SJCRH30 (cell line): ENCODE data around the gene C2orf92. TPM values are rescaled to one million over a fixed set of nuclear protein-coding genes. Genes with fewer than 3 reads are reported as not detected.
"Not testable (repeated sequence)": the region's sequence is repeated elsewhere in the genome, so short reads cannot be mapped to it uniquely, and the experiment has no call there.

Source experiments
- DNase-seq, 2 experiments: peaks; one replicate each; pipeline ENCODE4 v3.0.0-alpha.2; 2015 to 2020
- H3K27ac ChIP-seq: fragments of 250-450 bp; sonication (Bioruptor Pico); 2 replicates; pipeline ENCODE4 v1.5.1; 2020; ENCODE audit warnings: mild to moderate bottlenecking, moderate library complexity
- H3K27me3 ChIP-seq: fragments of 250-450 bp; sonication (Bioruptor Pico); 2 replicates; pipeline ENCODE4 v1.5.1; 2020; ENCODE audit warnings: mild to moderate bottlenecking, moderate library complexity
- H3K36me3 ChIP-seq: fragments of 250-450 bp; sonication (Bioruptor Pico); 2 replicates; pipeline ENCODE4 v1.5.1; 2020; ENCODE audit warnings: mild to moderate bottlenecking, moderate library complexity
- H3K4me1 ChIP-seq: fragments of 250-450 bp; sonication (Bioruptor Pico); 2 replicates; pipeline ENCODE4 v1.5.1; 2020; ENCODE audit warnings: mild to moderate bottlenecking, moderate library complexity
- H3K4me3 ChIP-seq: fragments of 250-450 bp; sonication (Bioruptor Pico); 2 replicates; pipeline ENCODE4 v1.5.1; 2020; ENCODE audit warnings: mild to moderate bottlenecking, moderate library complexity
- H3K9me3 ChIP-seq: fragments of 250-450 bp; sonication (Bioruptor Pico); replicated peaks from 2 replicates; pipeline ENCODE4 v1.5.1; 2020; ENCODE audit warnings: mild to moderate bottlenecking, moderate library complexity
- total RNA-seq: library from RNA; depleted of rRNA; stranded (reverse); fragments of >200 nt; shearing (Covaris generic); gene quantifications from 2 replicates; pipeline ENCODE4 v1.2.3, GENCODE V29; 2014

Gene C2orf92
- total RNA-seq, 1 experiment from 2014 or later: 1.3 TPM

- H3K9me3 ChIP-seq: no peaks in the 10 kb centered on the region
- no peaks in the 10 kb centered on the region for H3K27me3 ChIP-seq
- H3K4me1 ChIP-seq: no peaks in the 10 kb centered on the region; the same call in 1 of the 2 replicates
- no peaks in the 10 kb centered on the region for H3K36me3 ChIP-seq
- DNase-seq: peak in 1 of 2 experiments; percentile 19
- peak overlapping the region; percentile 78 for H3K27ac ChIP-seq
- H3K4me3 ChIP-seq: peak overlapping the region; percentile 74
Observed at GRCh38 chr2:97664636-97664970, 4.9 kb upstream of the C2orf92 start.

DNA sequence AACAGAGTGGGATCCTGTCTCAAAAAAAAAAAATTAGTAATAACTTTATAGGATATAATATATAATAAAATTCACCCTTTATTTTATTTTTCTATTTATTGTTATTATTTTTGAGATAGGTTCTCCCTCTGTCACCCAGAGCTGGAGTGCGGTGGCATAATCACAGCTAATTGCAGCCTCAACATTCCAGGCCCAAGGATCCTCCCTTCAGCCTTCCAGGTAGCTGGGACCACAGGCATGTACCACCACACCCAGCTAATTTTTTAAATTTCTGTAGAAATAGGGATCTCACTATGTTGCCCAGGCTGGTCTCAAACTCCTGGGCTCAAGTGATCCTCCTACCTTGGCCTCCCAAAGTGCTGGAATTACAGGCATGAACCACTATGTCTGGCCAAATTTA, 958 bp downstream of the C2orf92 start:
- DNase-seq: no peak
- H3K4me3 ChIP-seq: no peak overlapping the region
- H3K9me3 ChIP-seq: no peaks in the 10 kb centered on the region
- H3K4me1 ChIP-seq: 0 out of 2 replicates have a peak, but pooled peaks cover 5% of the 10 kb centered on the region
- no peaks in the 10 kb centered on the region for H3K36me3 ChIP-seq
- no peak overlapping the region for H3K27ac ChIP-seq
- H3K27me3 ChIP-seq: no peaks in the 10 kb centered on the region

- H3K4me3 ChIP-seq: no peak overlapping the region
- no peaks in the 10 kb centered on the region for H3K27me3 ChIP-seq
- no peak overlapping the region for H3K27ac ChIP-seq
- peaks cover 9% of the 10 kb centered on the region; the same call in 1 of the 2 replicates for H3K4me1 ChIP-seq
- no peaks in the 10 kb centered on the region for H3K9me3 ChIP-seq
- no peak for DNase-seq
- no peaks in the 10 kb centered on the region for H3K36me3 ChIP-seq
Observed at GRCh38 chr2:97671526-97671925, 2.0 kb downstream of the C2orf92 start.

DNA sequence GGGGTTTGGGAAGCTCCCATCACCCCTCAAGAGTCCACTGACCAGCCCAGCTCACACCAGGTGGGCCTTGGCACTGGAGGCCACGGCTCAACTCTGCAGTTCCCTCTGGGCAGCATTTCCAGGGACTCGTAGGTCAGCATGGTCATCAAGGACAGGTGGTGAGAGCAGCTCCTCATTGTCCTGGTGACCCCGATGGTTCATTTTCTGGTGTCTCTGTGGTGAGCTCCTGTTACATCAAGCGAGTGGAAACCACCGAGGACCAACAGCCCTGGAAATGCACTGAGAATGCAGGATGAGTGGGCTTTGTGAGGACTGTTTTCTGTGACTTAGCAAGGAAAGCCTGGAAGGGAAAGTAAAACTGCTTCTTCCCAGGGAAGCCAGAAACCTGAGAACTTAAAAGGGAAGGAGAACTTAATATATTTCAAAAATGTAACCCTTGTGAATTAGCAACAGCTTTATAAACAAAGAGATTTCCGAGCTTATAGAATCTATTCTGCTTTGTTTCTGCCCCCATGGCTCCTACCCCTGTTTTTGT, 3.2 kb downstream of the C2orf92 start:
- not testable (repeated sequence) for H3K4me1 ChIP-seq, H3K4me3 ChIP-seq, H3K36me3 ChIP-seq, H3K27me3 ChIP-seq, H3K9me3 ChIP-seq, H3K27ac ChIP-seq, DNase-seq

DNA sequence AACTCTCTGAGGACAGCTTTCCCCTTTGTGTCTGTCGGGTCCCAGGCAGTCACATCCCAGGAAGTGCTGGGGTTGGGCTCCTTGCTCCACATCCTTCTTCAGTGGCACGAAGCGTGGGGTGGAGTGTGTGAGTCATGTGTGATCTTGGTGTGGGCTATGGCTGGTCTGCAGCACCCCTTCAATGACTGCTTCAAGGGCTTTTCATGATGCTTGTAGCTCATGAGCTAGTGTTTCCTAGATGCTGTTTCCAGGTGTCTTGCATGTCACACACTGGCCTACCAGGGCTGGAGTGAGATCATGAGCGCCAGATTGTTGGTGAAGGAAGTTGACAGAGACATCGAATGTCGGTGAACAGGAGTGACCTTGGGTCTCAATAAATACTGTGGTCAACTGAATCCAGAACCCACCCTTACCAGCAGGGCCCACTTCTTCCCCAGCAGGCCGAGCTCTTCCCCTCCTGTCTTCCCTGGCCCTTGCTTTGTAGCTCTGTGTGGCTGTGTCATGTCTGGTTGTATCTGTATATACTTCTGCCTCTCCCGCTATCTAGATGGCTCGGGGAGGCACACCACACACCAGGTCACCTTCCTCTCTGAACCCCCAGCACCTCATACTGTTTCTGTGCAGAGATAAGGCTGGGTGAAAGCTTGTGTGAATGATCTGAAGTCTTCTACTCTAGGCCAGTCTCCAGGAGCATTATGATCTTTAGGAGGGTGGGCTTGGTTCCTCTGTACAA, 3.8 kb downstream of the C2orf92 start:
- Histone ChIP-seq H3K36me3 (no peaks in the 10 kb centered on the region), H3K4me1 (peaks cover 9% of the 10 kb centered on the region; the same call in 1 of the 2 replicates), H3K9me3 (no peaks in the 10 kb centered on the region; the same call in 1 of the 2 replicates), H3K27ac (no peak overlapping the region), H3K27me3 (no peaks in the 10 kb centered on the region), H3K4me3 (no peak overlapping the region)
- DNase-seq: no peak

DNA sequence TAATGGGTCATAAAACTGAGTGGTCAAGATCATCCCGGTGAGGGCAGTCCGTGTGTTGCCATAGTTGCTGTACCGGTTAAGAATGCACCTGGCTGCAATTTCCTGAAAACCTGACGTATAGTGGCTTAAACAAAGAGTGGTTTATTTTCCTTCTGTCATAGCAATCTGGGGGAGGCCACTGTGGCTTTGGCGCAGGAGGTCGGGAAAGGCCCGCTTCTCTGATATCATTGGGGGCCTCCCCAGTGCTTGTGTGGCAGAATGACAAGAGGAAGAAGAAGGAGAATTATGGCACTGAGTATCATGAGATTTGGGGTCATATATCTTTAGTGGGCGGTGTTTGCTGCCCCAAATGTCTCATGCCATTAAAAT, 4.4 kb downstream of the C2orf92 start:
- Histone ChIP-seq H3K27ac (no peak overlapping the region), H3K36me3 (no peaks in the 10 kb centered on the region), H3K27me3 (no peaks in the 10 kb centered on the region), H3K9me3 (no peaks in the 10 kb centered on the region; the same call in 1 of the 2 replicates), H3K4me1 (peaks cover 9% of the 10 kb centered on the region; the same call in 1 of the 2 replicates), H3K4me3 (no peak overlapping the region)
- no peak for DNase-seq

DNA sequence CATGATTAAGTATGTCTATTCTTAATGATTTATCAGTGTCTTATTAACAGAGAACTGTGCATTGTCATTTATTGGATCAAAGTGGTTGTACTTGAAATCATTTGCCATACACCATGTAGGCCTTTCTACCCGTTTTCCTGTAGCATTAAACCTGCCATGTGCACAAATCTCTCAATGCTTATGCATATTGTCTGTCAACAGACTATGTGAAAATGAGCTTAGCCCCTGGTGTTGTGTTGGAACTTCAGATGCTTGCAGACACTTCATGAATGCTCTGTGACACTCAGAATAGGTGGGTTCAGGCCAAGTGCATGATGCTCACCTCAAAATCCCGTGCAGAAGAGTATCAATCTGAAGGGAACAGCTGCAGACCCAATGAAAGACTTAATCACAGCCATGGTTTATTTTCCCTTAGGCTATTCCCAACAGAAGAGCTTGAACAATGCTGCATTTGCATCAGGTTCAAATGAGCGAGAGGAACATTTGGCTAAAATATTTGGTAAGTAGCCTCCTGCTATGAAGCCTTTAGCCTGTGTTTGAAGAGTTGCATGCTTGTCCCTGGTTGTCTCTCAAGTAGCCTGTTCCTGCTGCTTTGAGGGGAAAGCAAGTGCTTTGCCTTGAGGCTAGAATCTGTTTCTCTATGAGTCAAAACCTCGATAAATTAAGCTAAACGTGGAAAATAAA, 6.1 kb downstream of the C2orf92 start:
- Histone ChIP-seq H3K36me3 (no peaks in the 10 kb centered on the region), H3K9me3 (no peaks in the 10 kb centered on the region; the same call in 1 of the 2 replicates), H3K27me3 (no peaks in the 10 kb centered on the region), H3K4me3 (no peak overlapping the region), H3K27ac (no peak overlapping the region), H3K4me1 (peaks cover 9% of the 10 kb centered on the region; the same call in 1 of the 2 replicates)
- DNase-seq: peak; percentile 23 to 74

DNA sequence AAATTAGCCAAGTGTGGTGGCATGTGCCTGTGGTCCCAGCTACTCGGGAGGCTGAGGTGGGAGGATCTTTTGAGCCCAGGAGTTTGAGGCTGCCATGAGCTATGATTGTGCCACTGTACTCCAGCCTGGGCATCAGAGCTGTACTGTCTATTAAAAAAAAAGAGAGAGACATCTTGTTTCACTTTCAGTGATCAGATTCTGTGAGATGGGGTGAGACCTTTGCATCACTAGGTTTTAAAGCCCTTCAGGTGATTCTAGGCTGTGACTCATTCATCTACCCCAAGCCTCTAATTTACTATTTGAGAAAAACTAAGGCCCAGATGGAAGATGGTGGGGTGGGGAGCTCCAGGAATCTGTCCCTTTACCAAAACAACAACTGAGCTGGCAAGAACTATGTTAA, 7.1 kb downstream of the C2orf92 start:
- Histone ChIP-seq H3K36me3 (no peaks in the 10 kb centered on the region), H3K27ac (no peak overlapping the region), H3K4me1 (peaks cover 9% of the 10 kb centered on the region; the same call in 1 of the 2 replicates), H3K4me3 (no peak overlapping the region), H3K27me3 (no peaks in the 10 kb centered on the region), H3K9me3 (no peaks in the 10 kb centered on the region; the same call in 1 of the 2 replicates)
- no peak for DNase-seq

DNA sequence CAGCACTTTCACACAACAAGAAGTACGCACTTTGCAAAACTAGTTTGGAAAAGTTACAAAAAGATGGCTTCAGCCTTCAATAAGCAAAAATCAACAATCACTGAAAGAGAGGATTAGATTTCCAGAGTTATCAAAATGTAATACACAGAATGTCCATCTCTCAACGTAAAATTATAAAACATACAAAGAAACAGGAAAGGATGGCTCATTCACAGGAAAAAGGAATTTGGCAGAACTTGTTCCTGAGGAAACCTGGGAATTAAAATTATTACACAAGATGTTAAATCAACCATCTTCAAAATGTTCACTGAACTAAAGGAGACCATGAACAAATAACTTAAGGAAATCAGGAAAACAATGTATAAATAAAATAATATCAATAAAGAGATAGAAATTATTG, 8.0 kb downstream of the C2orf92 start:
- Histone ChIP-seq H3K27me3 (no peaks in the 10 kb centered on the region), H3K4me3 (no peak overlapping the region)

DNA sequence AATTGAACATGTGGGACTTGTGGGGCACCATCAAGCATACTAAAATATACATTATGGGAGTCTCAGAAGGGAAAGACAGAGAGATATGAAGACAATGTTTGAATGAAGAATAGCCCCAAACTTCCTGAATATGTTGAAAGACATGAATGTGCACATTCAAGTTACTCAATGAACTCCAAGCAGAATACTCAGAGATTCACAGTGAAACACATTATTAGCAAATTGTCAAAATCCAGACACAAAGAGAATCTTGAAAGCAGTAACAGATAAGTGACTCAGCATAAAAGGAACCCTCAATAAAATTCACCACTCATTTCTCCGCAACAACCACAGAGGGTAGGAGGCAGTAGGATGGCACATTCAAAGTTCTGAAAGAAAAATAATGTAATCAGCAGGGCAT, 8.8 kb downstream of the C2orf92 start:
- no peak for DNase-seq
- no peak overlapping the region for H3K4me3 ChIP-seq

More for the DNA sequence above, 8.0 kb downstream of the C2orf92 start:
- DNase-seq: no peak
- Histone ChIP-seq H3K27ac (no peak overlapping the region), H3K4me1 (peaks cover 9% of the 10 kb centered on the region; the same call in 1 of the 2 replicates), H3K9me3 (no peaks in the 10 kb centered on the region; the same call in 1 of the 2 replicates), H3K36me3 (no peaks in the 10 kb centered on the region)

DNA sequence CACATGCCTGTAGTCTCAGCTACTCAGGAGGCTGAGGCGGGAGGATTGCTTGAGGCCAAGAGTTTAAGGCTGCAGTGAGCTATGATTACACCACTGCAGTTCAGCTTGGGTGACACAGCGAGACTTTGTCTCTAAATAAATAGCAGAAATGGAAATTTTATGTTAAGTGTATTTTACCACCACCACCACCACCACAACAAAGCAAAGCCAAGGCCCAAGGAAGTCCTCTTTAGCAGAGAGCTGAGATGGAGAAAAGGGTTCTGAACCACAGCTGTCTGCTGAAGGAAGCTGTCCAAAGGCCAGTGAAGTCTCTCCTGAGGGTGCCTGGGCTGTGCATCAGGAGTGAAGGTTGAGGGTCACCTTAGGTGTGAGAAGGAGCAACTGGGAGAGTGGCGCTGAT, 17.7 kb downstream of the C2orf92 start:
- not testable (repeated sequence) for H3K9me3 ChIP-seq, H3K4me3 ChIP-seq, H3K27ac ChIP-seq, DNase-seq, H3K27me3 ChIP-seq, H3K4me1 ChIP-seq, H3K36me3 ChIP-seq

More for the DNA sequence above, 8.8 kb downstream of the C2orf92 start:
- no peak overlapping the region for H3K27ac ChIP-seq
- H3K9me3 ChIP-seq: no peaks in the 10 kb centered on the region; the same call in 1 of the 2 replicates
- H3K36me3 ChIP-seq: no peaks in the 10 kb centered on the region
- peaks cover 5% of the 10 kb centered on the region; the same call in 1 of the 2 replicates for H3K4me1 ChIP-seq
- H3K27me3 ChIP-seq: no peaks in the 10 kb centered on the region

DNA sequence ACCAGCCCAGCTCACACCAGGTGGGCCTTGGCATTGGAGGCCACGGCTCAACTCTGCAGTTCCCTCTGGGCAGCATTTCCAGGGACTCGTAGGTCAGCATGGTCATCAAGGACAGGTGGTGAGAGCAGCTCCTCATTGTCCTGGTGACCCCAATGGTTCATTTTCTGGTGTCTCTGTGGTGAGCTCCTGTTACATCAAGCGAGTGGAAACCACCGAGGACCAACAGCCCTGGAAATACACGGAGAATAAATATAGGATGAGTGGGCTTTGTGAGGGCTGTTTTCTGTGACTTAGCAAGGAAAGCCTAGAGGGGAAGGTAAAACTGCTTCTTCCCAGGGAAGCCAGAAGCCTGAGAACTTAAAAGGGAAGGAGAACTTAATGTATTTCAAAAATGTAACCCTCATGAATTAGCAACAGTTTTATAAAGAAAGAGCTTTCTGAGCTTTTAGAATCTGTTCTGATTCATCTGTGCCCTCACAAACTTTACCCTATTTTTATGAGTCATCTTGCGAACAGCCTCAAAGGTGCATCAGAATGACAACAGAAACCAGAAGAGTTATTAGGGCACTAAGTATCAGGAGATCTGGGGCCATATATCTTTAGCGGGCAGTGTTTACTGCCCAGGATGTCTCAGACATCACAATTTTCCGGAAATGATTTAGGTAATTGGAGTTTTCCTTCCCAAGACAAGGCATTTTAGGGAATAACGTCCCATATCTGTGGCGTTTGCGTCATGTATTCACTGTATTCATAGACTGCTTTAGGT, 18.7 kb downstream of the C2orf92 start:
- Histone ChIP-seq H3K4me3 (no peak overlapping the region), H3K36me3 (no peaks in the 10 kb centered on the region), H3K27me3 (no peaks in the 10 kb centered on the region), H3K27ac (no peak overlapping the region), H3K4me1 (no peaks in the 10 kb centered on the region), H3K9me3 (no peaks in the 10 kb centered on the region; the same call in 1 of the 2 replicates)
- DNase-seq: no peak

DNA sequence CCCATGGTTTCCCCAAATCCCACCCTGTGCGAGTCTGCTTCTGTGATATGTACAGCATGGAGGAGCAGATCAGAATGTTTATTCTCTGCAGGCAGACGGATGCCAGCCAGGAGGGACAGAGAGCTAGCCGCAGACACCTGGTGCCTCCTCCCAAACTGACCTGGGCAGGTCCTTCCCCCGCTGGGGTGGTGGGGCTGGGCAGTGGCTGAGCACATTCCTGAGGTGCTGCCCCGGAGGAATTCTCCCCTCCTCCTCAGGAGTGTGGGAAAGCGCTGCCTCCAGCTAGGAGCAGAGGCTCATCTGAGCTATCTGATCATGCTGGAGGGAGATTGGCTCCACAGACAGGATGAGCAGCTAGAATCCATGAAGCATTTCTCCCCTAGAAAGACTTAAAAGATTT, 21.7 kb downstream of the C2orf92 start:
- no peak for DNase-seq
- H3K9me3 ChIP-seq: no peaks in the 10 kb centered on the region; the same call in 1 of the 2 replicates
- no peaks in the 10 kb centered on the region; the same call in 1 of the 2 replicates for H3K4me1 ChIP-seq
- no peaks in the 10 kb centered on the region for H3K36me3 ChIP-seq
- H3K4me3 ChIP-seq: no peak overlapping the region
- H3K27ac ChIP-seq: no peak overlapping the region
- H3K27me3 ChIP-seq: no peaks in the 10 kb centered on the region

DNA sequence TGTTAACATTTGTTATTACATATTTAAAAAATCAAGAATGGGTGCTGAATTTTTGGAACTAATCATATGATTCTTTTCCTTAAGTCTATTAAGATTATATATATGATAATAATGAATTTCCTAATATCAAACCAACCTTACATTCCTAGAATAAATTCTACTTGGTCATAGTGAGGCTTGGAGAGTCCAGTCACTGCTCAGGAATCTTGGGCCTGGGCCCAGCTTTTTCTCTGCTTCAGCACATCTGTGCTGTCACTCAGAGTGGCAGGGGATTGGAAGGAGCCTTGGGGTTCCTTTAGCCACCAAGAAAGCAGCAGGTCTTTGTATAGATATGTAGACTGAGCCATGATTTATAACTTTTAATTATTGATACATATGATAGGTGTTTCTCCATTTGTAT, 24.0 kb downstream of the C2orf92 start:
- peak; percentile 65 to 69 for DNase-seq
- no peaks in the 10 kb centered on the region; the same call in 1 of the 2 replicates for H3K4me1 ChIP-seq
- H3K27me3 ChIP-seq: no peaks in the 10 kb centered on the region
- no peak overlapping the region for H3K27ac ChIP-seq
- no peaks in the 10 kb centered on the region; the same call in 1 of the 2 replicates for H3K9me3 ChIP-seq
- no peaks in the 10 kb centered on the region for H3K36me3 ChIP-seq
- H3K4me3 ChIP-seq: no peak overlapping the region
